Endothelial cell (in vitro differentiated cells): ENCODE measurements around the gene FBLN2. TPM values are rescaled to one million over a fixed set of nuclear protein-coding genes. Genes with fewer than 3 reads are reported as not detected.

Experiments used
- DNase-seq: peaks from one replicate; pipeline ENCODE4 v3.0.0; 2021; ENCODE audit warnings: low spot score
- H3K27ac Mint-ChIP-seq: one replicate; pipeline ENCODE4 v1.8.0; 2021; ENCODE audit warnings: mixed read lengths, inconsistent platforms; ENCODE audit not compliant: unreplicated experiment
- H3K27me3 Mint-ChIP-seq: one replicate; pipeline ENCODE4 v1.8.0; 2021; ENCODE audit warnings: mild to moderate bottlenecking, moderate library complexity, mixed read lengths, inconsistent platforms; ENCODE audit not compliant: unreplicated experiment
- H3K36me3 Mint-ChIP-seq: one replicate; pipeline ENCODE4 v1.8.0; 2021; ENCODE audit warnings: mild to moderate bottlenecking, low read depth, mixed read lengths, inconsistent platforms; ENCODE audit not compliant: unreplicated experiment
- H3K4me1 Mint-ChIP-seq: one replicate; pipeline ENCODE4 v1.8.0; 2021; ENCODE audit warnings: mild to moderate bottlenecking, mixed read lengths, inconsistent platforms; ENCODE audit not compliant: unreplicated experiment
- H3K4me3 Mint-ChIP-seq: one replicate; pipeline ENCODE4 v1.8.0; 2021; ENCODE audit warnings: mild to moderate bottlenecking, mixed read lengths, inconsistent platforms; ENCODE audit not compliant: unreplicated experiment
- H3K9me3 Mint-ChIP-seq: one replicate; pipeline ENCODE4 v1.8.0; 2021; ENCODE audit warnings: mixed read lengths, inconsistent platforms; ENCODE audit not compliant: unreplicated experiment
- CTCF ChIP-seq: fragments of 200-600 bp; sonication (generic); IDR thresholded peaks from one replicate; pipeline ENCODE4 v1.5.0; 2021; ENCODE audit warnings: antibody characterized with exemption; ENCODE audit not compliant: unreplicated experiment
- total RNA-seq: library from RNA; stranded (reverse); fragmentation: NEBNext Ultra II Directional; extraction: Animal tissue kit (Norgen Biotek cat#: 25700); gene quantifications from one replicate; pipeline ENCODE4 v1.2.1, GENCODE V29; 2021; ENCODE audit not compliant: unreplicated experiment

FBLN2 gene
- total RNA-seq, 1 donor from 2014 or later: 10.5 TPM

- no peak overlapping the region for H3K4me3 Mint-ChIP-seq
Observed at GRCh38 chr3:13557417-13557816, 8.5 kb downstream of the FBLN2 start.

DNA sequence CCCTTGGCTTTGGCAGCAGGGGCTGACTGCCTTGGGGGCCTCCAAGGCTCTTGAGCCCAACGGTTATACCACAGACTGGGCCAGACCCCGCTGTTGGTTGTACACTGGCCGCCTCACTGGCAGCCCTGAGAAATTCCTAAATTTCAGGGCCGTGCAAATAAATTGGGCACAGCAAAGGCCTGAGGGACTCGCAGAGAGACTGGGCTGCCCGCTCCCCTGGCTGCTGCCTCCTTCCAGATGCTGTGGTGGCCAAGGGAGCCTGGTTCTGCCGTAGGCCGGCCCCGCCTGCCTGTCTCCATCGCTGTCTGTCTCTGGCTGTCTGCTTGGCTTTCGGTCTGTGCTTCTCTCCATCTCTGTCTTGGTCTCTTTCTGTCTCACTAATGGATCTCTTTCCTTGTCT lies 9.0 kb downstream of the FBLN2 start:
- no peak overlapping the region for H3K4me3 Mint-ChIP-seq

More at GRCh38 chr3:13557417-13557816, 8.5 kb downstream of the FBLN2 start:
- Mint-ChIP-seq H3K9me3 (no peaks in the 10 kb centered on the region), H3K36me3 (no peaks in the 10 kb centered on the region), H3K4me1 (peaks cover 20% of the 10 kb centered on the region), H3K27ac (no peak overlapping the region), H3K27me3 (peaks cover 15% of the 10 kb centered on the region)
- no peak for TF ChIP-seq CTCF
- no peak for DNase-seq

DNA sequence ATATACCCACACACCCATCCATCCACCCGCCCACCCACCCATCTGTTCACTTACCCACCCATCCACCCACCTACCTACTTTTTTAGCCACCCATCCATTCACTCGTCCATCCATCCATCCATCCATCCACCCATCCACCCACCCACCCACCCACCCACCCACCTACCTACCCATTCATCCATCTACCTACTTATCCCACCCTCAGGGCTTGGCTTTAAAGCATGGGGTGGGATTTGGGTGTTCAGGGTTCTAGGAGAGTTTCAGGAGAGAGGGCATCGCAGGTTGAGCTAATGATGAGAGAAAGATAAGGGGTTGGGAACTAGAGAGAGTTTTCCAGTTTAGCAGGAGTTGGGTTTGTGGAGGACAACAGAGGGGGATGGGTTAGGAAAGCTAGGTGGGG lies 9.7 kb downstream of the FBLN2 start:
- Mint-ChIP-seq H3K36me3 (no peaks in the 10 kb centered on the region), H3K27ac (no peak overlapping the region), H3K4me3 (no peak overlapping the region), H3K9me3 (no peaks in the 10 kb centered on the region), H3K4me1 (peaks cover 28% of the 10 kb centered on the region), H3K27me3 (peaks cover 15% of the 10 kb centered on the region)
- no peak for TF ChIP-seq CTCF
- no peak for DNase-seq

More for the DNA sequence above, 9.0 kb downstream of the FBLN2 start:
- H3K27ac Mint-ChIP-seq: no peak overlapping the region
- TF ChIP-seq CTCF: no peak
- H3K4me1 Mint-ChIP-seq: peaks cover 23% of the 10 kb centered on the region
- no peaks in the 10 kb centered on the region for H3K36me3 Mint-ChIP-seq
- peaks cover 15% of the 10 kb centered on the region for H3K27me3 Mint-ChIP-seq
- no peak for DNase-seq
- no peaks in the 10 kb centered on the region for H3K9me3 Mint-ChIP-seq

GRCh38 chr3:13559764-13560525 lies 11.0 kb downstream of the FBLN2 start:
- no peak for DNase-seq
- Mint-ChIP-seq H3K9me3 (no peaks in the 10 kb centered on the region), H3K4me1 (peaks cover 28% of the 10 kb centered on the region), H3K27me3 (peaks cover 13% of the 10 kb centered on the region), H3K36me3 (no peaks in the 10 kb centered on the region), H3K4me3 (no peak overlapping the region), H3K27ac (no peak overlapping the region)
- TF ChIP-seq CTCF: no peak

- Mint-ChIP-seq H3K9me3 (no peaks in the 10 kb centered on the region), H3K4me3 (peak overlapping the region; percentile 47), H3K4me1 (peaks cover 25% of the 10 kb centered on the region), H3K36me3 (no peaks in the 10 kb centered on the region), H3K27ac (no peak overlapping the region), H3K27me3 (peaks cover 14% of the 10 kb centered on the region)
- no peak for DNase-seq
- no peak for TF ChIP-seq CTCF
Observed at GRCh38 chr3:13561376-13561775, 12.5 kb downstream of the FBLN2 start.
